Measurements from ENCODE around the gene DNAAF5.
"Not testable (repeated sequence)": the region's sequence is repeated elsewhere in the genome, so short reads cannot be mapped to it uniquely, and the experiment has no call there.

Gene DNAAF5

DNA sequence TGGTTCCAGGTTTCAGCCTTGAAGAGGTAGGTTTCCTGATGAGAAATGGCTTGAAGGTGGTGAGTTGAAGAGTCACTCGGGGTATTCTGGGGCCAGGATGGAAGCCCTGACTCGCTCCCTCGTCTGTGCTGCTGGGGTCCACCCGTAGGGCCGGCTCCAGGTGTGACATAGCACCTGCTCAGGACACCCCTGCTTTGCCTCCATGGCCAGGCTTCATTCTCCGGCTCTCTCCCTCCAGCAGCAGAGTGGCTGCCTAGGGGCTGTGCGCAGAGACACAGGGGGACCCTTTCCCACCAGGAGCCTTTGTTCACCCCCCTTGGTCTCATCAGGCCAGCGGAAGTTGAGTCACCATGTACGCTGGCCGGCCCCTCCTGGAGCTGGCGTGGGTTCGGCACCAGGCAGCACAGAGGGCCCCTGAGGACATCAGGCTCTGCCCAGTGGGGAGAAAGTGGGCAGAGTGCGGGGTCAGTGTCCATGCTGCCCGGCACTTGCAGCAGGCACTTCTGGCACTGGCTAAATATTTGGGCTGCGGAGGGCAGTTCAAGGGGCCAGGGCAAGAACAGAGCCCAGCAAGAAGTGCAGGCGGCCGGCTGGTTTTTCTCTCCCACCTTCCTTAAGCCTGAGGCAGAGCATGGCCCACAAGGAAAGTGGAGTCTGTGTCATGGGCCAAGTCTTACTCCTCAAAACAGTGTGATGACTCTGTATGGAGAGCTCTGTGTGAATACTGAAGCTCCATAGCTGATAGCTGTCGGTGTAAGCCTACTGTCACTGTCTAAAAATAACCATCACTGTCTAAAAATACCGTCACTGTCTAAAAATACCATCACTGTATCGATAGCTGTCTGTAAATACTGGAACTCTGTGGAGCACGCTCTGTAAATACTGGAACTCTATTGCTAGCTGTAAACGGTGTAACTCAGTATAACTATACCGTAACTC lies 4.3 kb downstream of the DNAAF5 start:
- DNase-seq: no peak

DNA sequence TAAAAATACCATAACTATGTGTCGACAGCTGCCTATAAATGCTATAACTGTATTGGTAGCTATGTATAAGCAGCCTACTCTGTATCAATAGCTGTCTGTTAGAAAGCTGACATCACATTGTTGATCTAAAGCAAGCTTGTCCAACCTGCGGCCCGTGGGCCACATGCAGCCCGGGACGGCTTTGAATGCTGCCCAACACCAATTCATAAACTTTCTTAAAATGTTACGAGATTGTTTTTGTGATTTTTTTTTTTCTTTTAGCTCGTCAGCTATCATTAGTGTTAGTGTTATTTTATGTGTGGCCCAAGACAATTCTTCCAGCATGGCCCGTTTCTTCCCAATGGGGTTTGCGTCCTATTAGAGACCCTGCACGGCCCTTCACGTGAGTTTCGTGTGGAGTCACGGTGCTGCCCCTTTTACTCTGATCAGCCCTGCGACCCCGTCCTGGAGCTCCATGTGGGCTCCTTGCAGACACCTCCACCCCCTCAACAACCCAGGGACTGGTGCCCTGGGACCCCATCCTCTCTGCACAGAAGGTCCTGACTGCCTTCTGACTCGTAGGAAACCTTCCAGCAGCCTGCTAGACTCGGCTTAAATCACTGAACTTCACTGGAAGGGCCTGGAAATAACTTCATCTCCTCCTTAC lies 5.1 kb downstream of the DNAAF5 start:
- DNase-seq: no peak

DNA sequence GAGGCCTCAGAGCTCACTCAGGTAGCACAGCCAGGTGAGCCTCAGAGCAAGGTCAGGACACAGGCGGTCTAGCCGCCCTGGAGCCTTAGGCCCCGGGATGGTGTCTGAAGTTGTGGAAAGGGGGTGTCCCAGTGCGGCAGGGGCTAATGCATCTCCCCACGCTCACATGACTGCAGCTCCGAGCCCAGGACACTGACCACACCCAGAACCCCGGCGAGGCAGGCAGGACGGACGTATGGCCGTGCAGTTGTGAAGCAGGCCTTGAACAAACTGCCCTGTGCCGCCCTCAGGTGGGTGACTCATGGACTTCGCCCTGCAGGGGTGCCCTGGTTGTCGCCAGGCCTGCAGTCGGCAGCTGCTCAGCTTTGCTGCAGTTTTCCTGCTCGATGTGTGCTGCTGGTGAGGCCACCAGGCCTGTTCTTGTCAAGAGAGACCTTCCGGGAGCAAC lies 5.6 kb downstream of the DNAAF5 start:
- no peak for DNase-seq

DNA sequence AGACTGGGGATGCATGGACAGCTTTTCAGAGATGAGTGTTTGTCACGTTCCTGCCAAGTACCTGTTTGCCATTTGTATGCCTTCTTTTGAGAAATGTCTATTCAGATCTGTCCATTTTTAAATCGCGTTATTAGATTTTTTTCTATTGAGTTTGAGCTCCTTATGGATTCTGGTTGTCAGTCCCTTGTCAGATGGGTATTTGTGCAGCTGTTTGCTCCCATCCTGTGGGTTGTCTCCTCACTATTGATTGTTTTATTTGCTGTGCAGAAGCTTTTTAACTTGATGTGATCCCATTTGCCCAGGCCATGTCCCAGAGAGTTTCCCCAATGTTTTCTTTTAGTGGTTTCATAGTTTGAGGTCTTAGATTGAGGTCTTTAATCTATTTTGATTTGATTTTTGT lies 6.1 kb downstream of the DNAAF5 start:
- DNase-seq: no peak

DNA sequence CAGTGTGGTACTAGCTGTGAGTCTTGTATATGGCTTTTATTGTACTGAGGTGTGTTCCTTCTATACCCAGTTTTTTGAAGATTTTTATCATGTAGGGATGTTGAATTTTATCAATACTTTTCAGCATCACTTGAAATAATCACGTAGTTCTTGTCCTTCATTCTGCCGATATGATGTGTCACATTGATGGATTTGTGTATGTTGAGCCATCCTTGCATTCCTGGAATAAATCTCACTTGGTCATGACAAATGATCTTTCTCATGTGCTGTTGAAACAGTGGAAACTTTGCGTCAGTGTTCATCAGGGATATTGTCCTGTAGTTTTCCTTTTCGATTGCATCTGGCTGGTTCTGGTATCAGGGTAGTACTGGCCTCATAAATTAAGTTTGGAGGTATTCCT lies 7.7 kb downstream of the DNAAF5 start:
- DNase-seq: no peak

DNA sequence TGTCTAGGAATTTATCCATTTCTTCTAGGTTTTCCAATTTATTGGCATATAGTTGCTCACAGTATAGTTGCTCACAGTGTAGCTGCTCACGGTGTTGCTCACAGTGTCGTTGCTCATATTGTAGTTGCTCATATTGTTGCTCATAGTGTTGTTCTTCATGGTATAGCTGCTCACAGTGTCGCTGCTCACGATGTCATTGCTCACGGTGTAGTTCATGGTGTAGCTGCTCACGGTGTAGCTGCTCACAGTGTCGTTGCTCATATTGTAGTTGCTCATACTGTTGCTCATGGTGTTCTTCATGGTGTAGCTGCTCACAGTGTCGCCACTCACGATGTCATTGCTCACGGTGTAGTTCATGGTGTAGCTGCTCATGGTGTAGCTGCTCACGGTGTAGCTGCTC lies 8.3 kb downstream of the DNAAF5 start:
- no peak for DNase-seq

DNA sequence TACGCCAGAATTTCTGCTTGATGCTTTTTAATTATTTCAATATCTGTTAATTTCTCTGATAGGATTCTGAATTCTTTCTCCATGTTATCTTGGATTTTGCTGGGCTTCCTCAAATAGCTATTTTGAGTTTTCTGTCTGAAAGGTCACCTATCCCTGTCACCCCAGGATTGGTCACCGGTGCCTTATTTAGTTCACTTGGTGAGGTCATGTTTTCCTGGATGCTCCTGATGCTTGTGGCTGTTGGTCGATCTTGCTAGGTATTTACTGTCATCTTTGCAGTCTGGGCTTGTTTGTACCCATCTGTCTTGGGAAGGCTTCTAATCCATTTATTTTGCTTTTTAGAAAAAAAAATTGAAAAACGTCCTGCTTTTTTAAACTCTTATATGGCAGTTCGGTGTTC lies 11.7 kb downstream of the DNAAF5 start:
- DNase-seq: no peak

DNA sequence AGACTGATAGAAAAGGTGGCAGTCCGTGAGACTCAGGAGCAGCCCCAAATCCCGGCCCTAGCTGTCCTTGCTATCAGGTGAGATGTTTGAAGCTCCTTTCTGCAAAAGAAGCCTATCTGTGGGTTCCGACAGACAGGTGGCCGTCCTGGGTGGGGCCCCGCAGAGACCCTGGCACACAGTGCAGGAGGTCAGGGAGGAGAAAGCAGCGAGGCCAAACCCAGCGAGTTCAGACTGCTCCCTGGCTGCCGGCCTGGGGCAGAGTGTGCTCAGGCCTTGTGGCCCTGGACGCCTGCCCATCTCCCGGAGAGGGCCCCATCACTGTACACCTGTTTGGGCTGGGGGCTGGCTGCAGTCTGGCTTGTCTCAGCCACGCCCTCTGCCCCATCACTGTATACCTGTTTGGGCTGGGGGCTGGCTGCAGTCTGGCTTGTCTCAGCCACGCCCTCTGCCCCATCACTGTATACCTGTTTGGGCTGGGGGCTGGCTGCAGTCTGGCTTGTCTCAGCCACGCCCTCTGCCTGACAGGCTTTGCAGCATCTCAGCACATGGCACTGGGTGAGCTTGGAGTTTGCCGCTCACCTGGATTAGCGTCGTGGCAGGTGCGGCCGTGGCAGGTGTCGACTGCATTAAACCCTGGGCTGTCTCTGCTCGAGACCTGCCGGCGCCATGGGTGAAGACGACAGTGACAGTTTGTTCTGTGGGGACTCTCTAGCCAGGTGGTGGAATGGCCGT lies 12.4 kb downstream of the DNAAF5 start:
- DNase-seq: no peak

DNA sequence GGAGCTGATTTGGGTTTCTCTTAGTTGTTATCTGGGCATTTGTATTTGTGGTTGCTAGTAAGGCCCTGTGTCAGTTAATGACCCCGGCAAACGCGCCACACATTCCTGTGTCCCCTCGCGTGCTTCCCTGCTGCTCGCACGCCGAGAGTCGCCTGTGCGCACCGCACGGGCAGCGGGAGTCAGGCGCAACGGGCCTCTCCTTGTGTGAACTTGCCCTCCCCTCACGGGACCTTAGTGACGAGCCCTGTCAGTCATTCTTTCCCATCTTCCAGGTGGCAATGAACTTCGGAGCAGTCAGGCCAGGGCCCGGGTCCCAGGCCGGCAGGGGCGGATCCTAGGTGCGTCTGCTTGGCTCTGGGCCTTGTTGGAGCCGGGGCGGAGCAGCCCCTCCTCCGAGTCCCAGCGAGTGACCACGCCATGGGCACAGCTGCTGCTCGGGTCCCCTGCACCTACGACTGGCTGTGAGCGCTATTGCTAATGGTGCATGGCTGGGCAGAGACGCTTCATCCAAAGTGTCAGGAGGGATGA lies 13.0 kb downstream of the DNAAF5 start:
- DNase-seq: no peak

DNA sequence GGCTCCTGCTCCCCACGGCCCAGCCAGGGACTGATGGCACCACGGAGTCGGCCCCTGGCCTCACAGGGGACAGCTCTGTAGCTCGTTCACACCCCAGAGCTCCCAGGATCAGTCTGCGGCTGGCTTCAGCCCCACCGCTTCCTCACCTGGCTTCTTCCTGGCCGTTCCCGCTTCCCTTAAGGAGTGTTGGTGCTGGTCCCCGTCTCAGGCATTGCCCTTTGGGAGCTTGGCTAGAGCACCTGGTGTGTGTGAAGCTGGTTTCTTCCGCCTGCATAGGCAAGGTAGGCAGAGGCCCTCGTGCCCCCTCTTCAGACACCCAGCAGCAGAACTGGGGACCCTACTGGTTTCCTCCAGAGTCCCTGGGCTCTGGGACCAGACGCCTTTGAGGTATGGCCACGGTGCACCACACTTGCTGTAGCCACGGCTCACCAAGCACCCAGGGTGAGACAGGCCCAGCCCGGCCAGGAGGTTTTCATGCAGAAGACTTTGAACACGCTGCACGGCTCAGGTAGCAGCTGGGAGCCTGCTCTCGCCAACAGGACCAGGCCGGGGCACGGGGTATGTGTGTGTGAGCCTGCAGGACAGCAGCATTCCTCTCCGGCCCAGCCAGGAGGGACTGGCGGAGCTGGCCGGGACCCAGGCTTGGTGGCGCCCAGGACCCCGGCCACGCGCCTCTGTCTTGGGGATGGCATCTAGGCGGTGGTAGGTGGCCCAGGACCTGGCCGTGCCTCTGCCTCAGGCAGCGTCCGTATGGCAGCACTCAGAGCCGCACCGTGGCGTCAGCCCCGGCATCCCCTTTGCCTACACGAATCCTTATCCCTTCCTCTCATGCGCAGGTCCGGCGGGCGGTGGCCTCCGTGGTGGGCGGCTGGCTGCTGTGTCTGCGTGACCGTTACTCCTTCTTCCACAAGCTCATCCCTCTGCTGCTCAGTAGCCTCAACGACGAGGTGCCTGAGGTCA lies 13.8 kb downstream of the DNAAF5 start:
- DNase-seq: no peak

DNA sequence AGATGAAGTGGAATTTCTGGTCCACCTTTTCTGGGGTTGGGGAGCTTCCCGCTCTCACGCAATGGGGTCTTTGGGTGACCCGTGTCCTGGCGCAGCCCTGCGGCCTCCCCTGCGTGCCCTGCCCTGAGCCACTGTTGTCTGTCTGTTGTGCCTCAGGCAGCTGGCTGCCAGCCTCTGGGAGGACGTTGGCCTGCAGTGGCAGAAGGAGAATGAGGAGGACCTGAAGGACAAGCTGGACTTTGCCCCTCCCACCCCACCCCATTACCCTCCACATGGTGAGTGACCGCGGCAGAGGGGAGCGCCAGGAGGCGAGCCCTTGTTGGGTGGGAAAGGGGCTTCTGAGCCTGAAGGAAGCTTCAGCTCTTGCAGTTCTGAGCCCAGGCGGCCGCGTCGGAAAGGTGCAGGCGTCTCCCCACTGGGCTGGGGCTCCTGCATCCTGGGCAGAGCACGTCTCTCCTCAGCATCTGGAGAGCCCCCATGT lies 14.7 kb downstream of the DNAAF5 start:
- no peak for DNase-seq

DNA sequence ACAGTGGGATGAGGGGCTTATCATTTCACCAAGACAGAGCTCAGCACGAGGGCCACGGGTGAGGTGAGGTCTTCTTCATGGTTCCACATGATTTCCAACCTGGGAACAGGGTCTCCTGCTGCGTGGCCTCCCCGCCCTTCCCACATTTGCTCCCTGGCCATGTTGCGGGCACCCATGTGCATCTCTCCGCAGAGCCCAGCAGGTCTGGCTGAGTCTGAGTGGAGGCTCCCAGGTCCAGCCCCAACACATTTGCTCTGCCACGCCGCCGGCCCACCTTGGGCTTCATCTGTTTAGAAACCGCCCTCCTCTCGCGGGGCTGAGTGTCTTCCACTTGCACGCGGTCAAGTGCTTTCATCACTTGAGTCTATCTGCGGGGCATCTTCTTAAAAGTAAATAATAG lies 15.4 kb downstream of the DNAAF5 start:
- DNase-seq: no peak

DNA sequence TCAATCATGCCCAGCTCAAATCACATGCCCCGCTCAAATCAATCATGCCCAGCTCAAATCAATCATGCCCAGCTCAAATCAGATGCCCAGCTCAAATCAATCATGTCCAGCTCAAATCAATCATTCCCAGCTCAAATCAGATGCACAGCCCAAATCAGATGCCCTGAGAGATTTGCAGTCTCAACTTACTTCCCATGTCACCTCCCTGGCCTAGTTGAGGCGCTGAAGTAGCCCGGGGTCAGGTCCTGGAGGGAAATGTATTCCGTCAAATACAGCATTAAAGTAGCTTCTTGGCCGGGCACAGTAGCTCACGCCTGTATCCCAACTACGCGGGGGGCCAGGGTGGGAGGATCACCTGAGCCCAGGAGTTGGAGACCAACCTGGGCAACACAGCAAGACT lies 16.3 kb downstream of the DNAAF5 start:
- no peak for DNase-seq

DNA sequence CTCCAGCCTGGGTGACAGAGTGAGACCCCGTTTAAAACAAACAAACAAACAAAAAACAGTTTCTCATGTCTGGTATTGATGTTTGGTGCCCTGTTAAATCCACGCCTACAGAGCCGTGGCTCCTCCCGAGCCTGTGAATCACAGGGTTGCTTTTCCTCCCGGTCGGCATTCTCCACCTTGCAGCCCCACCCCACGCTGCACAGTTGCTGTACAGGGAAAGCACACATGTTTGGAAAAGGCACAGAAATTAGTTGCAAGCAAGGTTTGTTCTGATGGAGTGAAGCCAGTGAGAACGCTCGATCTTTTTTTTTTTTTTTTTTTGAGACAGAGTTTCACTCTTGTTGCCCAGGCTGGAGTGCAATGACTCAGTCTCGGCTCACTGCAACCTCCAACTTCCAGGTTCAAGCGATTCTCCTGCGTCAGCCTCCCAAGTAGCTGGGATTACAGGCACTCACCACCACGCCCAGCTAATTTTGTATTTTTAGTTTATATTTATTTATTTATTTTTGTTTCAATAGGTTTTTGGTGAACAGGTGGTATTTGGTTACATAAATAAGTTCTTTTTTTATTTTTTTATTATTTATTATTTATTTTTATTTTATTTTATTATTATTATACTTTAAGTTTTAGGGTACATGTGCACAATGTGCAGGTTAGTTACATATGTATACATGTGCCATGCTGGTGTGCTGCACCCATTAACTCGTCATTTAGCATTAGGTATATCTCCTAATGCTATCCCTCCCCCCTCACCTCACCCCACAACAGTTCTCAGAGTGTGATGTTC lies 17.0 kb downstream of the DNAAF5 start:
- DNase-seq: not testable (repeated sequence)

DNA sequence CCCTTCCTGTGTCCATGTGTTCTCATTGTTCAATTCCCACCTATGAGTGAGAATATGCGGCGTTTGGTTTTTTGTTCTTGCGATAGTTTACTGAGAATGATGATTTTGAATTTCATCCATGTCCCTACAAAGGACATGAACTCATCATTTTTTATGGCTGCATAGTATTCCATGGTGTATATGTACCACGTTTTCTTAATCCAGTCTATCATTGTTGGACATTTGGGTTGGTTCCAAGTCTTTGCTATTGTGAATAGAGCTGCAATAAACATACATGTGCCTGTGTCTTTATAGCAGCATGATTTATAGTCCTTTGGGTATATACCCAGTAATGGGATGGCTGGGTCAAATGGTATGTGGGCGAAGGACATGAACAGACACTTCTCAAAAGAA lies 17.6 kb downstream of the DNAAF5 start:
- DNase-seq: not testable (repeated sequence)

DNA sequence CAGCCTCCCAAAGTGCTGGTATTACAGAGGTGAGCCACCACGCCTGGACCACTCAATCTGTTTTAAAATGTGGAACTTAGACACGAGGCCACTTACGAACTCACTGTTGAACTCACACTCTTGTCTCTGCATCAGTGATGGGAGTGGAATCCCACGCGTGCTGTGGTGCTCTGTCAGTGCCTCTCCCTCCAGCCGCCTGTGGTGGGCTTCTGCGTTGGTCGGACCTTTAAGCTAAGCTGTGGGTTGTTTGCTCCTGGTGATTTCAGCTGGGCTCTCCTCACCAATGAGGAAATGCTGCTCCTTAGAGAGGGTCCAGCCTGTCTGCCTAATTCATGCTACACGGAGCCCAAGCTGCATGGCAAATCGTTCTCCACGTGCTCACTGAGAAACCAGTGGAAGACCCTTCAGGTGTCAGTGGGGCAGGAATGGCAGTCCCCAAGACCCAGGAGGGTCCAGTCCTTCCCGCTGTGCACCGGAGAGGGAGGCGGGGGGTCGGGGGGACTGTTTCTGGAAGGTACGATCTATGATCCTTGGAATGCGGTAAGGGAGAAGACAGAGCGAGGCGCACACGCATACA lies 18.4 kb downstream of the DNAAF5 start:
- DNase-seq: no peak

DNA sequence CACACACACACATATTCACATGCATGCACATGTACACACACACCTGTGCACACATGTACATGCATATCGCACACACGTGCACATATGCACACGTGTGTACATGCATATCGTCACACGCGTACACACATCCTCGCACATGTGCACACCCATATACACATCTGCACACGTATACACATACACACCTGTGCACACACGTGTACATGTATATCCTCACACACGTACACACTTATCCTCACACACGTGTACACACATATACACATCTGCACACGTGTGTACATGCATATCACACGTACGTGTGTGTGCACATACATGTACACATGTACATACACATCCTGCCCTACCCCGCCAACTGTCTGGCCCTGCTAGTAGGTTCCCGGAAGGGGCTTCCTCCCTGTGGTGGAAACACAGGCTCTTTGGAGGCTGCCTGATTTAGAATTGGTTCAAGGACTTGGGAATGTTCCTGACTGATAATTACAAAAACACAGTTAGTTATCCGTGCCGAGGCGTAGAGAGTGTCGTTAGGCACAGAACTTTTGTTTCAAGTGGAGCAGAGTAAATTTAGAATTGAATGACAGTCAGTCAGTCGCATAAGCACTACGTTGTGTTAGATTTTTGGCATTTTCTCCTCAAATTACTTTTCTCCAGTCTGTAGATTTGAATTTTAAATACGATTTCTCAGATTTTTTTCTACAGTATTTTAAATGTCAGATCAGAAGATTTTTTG lies 19.1 kb downstream of the DNAAF5 start:
- DNase-seq: no peak

DNA sequence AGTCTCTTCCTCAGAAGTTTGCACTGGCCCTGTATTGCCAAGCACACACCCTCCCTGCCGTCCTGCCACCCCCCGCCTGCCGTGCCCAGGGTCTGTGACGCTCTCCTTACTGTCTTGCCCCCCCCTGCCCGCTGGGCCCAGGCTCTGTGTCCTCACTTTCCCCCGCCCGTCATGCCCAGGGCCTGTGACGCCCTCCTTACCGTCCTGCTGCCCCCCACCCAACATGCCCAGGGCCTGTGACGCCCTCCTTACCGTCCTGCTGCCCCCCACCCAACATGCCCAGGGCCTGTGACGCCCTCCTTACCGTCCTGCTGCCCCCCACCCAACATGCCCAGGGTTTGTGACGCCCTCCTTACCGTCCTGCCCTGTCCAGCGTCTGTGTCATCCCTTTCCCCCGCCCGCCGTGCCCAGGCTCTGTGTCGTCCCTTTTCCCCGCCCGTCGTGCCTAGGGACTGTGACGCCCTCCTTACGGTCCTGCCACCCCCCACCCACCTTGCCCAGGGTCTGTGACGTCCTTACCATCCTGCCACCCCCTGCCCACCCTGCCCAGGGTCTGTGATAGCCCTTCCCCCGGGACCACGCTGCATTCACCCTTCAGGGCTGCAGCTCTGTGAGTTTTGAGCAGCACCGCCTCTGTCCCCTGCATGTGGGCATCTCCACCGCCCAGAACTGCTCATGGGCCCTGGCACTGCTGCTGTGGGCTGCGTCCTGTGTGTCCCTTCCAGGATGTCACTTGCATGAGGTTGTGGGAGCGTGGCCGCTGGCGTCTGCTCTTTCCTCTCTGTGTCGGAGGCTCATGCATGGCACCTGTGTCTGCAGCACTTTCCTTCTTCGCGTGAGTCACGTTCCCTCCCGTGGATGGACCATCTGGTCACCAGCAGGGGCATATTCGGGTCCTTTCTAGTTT lies 19.9 kb downstream of the DNAAF5 start:
- DNase-seq: no peak

DNA sequence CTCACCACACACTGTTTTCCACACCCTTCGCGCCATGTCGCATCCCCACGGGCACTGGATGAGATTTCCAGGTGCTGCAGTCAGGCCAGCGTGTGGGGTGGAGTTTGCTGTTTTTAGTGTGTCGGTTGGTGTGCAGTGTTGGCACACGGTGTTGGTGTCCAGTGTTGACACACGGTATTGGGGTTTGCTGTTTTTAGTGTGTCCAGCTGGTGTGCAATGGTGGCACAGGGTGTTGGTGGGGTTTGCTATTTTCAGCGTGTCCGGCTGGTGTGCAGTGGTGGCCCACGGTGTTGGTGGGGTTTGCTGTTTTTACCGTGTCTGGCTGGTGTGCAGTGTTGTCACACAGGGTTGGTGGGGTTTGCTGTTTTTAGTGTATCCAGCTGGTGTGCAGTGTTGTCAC lies 20.7 kb downstream of the DNAAF5 start:
- DNase-seq: no peak

Measured in cortex of kidney (tissue), 1 donor.